ENCODE results near the gene CELF1. TPM values are rescaled to one million over a fixed set of nuclear protein-coding genes. Genes with fewer than 3 reads are reported as not detected.

The CELF1 gene
- total RNA-seq, 4 donors from 2014 or later = 69.6 to 151 (median 99.3) TPM

DNA sequence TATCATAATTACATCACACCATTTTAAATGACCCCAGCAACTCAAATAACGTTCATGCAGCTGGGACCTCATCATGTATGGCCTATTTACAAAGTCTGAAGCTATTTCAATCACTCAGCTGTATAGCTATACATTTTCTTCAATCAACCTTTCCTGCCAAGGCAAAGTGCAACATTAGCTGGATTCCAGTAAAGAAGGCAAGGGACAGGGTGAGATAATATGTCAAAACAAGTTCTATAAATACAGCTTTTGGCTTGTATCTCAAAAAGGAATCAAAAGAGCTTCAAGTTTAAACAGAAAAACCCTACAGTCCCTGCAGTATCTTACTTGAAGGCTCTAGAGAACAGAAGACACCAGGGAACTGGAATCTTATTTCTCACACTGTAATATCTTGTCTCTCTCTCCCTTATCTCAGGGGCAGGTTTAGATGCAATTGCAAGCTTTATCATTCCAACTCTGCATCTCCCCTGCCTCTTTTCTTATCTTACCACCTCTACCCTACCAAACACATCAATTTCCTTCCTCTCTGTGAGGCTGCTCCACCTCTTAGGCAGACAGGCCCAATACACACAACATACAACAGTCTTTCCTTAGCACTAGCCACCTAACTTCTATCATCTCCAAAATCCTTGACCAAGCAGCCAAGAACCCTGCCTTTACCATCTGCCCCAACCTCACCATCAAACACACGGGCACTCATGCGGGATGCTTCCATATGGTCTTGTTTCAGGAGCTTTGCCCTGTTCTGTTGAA lies 34.5 kb downstream of the CELF1 start:
- intact Hi-C loops (cut with DNase I) = no loop called here
- WGBS = 48% methylated on average over 3 of the region's 3 CpGs
- no peaks in the 10 kb centered on the region for H3K9me3 ChIP-seq
- TF ChIP-seq POLR2AphosphoS5 (IDR thresholded peaks at IDR 0.05) (no peak), EP300 (IDR thresholded peaks at IDR 0.05) (no peak), POLR2A (IDR thresholded peaks at IDR 0.05; ENCODE audit: low read depth) (no peak)
- TF ChIP-seq, protein P1, sequence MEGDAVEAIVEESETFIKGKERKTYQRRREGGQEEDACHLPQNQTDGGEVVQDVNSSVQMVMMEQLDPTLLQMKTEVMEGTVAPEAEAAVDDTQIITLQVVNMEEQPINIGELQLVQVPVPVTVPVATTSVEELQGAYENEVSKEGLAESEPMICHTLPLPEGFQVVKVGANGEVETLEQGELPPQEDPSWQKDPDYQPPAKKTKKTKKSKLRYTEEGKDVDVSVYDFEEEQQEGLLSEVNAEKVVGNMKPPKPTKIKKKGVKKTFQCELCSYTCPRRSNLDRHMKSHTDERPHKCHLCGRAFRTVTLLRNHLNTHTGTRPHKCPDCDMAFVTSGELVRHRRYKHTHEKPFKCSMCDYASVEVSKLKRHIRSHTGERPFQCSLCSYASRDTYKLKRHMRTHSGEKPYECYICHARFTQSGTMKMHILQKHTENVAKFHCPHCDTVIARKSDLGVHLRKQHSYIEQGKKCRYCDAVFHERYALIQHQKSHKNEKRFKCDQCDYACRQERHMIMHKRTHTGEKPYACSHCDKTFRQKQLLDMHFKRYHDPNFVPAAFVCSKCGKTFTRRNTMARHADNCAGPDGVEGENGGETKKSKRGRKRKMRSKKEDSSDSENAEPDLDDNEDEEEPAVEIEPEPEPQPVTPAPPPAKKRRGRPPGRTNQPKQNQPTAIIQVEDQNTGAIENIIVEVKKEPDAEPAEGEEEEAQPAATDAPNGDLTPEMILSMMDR (IDR thresholded peaks at IDR 0.05) = no peak
- H3K27ac ChIP-seq (replicated peaks in 1 of 4) = peak overlapping the region; percentile 73 to 83 (median 80)
- no peak overlapping the region for H3K4me3 ChIP-seq
- no peaks in the 10 kb centered on the region for H3K27me3 ChIP-seq
- H3K4me1 ChIP-seq = peaks cover 95 to 100% (median 99%) of the 10 kb centered on the region in 4 donors
- no peak for DNase-seq (ENCODE audit: extremely low spot score)
- H3K36me3 ChIP-seq = no peaks in the 10 kb centered on the region

DNA sequence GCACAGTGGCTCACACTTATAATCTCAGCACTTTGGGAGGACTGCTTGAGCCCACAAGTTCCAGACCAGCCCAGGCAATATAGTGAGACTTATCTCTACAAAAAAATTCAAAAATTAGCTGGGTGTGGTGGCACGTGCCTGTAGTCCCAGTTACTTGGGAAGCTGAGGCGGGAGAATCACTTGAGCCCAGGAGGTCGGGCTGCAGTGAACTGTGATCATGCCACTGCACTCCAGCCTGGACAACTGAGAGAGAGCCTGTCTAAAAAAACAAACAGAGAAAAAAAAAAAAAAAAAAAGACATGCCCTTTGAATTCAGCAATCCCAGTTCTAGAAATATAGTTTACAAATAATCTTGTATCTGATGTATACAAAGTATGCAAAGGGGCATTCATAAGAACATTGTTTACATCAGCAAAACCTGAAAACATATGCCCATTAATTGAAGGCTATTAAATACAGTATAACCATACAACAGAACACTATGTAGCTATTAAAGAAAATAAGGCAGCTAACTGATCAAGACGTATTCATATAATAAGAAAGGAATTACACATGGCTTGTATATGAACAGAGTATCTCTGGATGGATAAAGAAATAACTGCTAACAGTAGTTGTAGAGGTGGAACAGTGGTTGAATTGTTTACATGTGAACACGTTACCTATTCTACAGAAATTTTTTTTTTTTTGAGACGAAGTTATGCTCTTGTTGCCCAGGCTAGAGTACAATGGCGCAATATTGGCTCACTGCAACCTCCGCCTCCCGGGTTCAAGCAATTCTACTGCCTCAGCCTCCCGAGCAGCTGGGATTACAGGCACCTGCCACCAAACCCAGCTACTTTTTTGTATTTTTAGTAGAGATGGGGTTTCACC lies 35.7 kb downstream of the CELF1 start:
- Histone ChIP-seq H3K4me3 (no peak overlapping the region), H3K9me3 (no peaks in the 10 kb centered on the region), H3K36me3 (no peaks in the 10 kb centered on the region), H3K4me1 (peaks cover 94 to 100% (median 99%) of the 10 kb centered on the region in 4 donors), H3K27ac (replicated peaks in 1 of 4) (peak overlapping the region; percentile 58 to 83 (median 76)), H3K27me3 (no peaks in the 10 kb centered on the region)
- WGBS = 67% methylated on average over 10 of the region's 10 CpGs
- TF ChIP-seq POLR2AphosphoS5 (IDR thresholded peaks at IDR 0.05) = no peak
- TF ChIP-seq EP300 (IDR thresholded peaks at IDR 0.05) = no peak
- TF ChIP-seq POLR2A (IDR thresholded peaks at IDR 0.05; ENCODE audit: low read depth) = no peak
- TF ChIP-seq, protein P1 (IDR thresholded peaks at IDR 0.05) = no peak
- intact Hi-C loops (cut with DNase I) = no loop called here
- DNase-seq (ENCODE audit: extremely low spot score) = no peak

DNA sequence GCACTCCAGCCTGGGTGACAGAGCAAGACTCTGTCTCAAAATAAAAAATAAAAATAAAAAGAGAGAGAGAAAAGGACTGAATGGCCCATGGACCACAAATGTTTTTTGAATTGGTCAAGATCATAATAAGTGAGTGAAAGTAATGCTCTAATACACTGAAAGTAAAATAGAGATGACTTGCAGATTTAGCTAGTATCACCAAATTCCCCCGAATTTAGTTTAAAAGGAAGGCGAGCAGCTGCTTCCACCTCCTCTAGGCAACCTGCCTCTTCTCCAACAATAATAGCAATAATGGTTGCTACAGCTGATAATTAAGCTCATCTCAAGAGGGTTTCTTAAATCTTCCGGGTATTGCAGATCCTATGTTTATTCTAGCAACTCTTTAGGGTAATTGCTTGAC lies 36.8 kb downstream of the CELF1 start:
- TF ChIP-seq EP300 (IDR thresholded peaks at IDR 0.05) (no peak), POLR2A (IDR thresholded peaks at IDR 0.05; ENCODE audit: low read depth) (no peak), POLR2AphosphoS5 (IDR thresholded peaks at IDR 0.05) (no peak)
- TF ChIP-seq, protein P1 (IDR thresholded peaks at IDR 0.05) = no peak
- H3K27me3 ChIP-seq = no peaks in the 10 kb centered on the region
- H3K36me3 ChIP-seq = no peaks in the 10 kb centered on the region
- no peaks in the 10 kb centered on the region for H3K9me3 ChIP-seq
- H3K4me3 ChIP-seq = no peak overlapping the region
- 47% methylated on average over 3 of the region's 3 CpGs for WGBS
- intact Hi-C loops (cut with DNase I) = no loop called here
- peak overlapping the region; percentile 58 to 83 (median 70) for H3K27ac ChIP-seq (replicated peaks in 1 of 4)
- DNase-seq (ENCODE audit: extremely low spot score) = no peak
- peaks cover 89 to 100% (median 99%) of the 10 kb centered on the region in 4 donors for H3K4me1 ChIP-seq

DNA sequence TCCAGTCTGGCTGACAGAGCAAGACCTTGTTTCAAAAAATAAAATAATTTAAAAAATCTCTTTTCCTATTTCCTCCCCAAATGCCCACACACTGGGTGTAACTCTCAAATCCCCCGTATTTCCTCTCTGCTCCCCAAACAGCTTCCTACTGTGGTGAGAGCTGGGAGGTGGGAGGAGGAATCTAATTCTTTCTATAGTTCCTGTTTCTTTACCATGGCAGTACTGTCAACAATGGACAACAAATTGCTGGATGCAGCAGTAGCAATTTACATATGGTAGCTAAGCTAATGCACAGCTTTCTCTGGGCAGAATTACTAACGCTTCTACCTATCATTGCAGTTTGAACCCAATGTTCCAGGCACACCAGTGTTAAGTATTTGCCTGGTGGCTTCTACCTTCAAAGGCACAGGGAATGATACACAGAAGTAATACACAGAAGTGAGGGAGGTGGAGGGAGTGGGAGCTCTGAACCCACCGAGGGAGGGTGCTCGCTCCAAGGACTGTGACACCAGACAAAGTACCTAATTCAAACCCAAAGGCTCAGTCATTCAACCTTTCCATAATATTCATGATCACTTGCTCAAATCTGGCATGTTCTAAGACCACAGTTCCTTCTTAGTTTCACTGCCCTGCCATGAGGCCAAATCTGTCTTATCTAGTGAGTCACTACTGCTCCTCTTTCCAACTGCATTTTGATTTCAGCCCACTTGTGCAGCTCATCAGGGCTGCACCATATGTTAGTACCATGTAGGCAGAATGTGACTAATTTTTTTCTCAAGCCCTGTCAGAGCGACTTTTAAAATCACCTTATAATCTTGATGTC lies 37.9 kb downstream of the CELF1 start:
- H3K4me1 ChIP-seq = peaks cover 82 to 100% (median 99%) of the 10 kb centered on the region in 4 donors
- no peaks in the 10 kb centered on the region for H3K9me3 ChIP-seq
- TF ChIP-seq EP300 (IDR thresholded peaks at IDR 0.05) (no peak), POLR2A (IDR thresholded peaks at IDR 0.05; ENCODE audit: low read depth) (no peak), POLR2AphosphoS5 (IDR thresholded peaks at IDR 0.05) (no peak)
- TF ChIP-seq, protein P1 (IDR thresholded peaks at IDR 0.05) = no peak
- no peak for DNase-seq (ENCODE audit: extremely low spot score)
- no peaks in the 10 kb centered on the region for H3K36me3 ChIP-seq
- peak overlapping the region; percentile 58 to 83 (median 70) for H3K27ac ChIP-seq (replicated peaks in 1 of 4)
- H3K4me3 ChIP-seq = no peak overlapping the region
- intact Hi-C loops (cut with DNase I) = no loop called here
- H3K27me3 ChIP-seq = no peaks in the 10 kb centered on the region
- WGBS = 70% methylated on average over 5 of the region's 5 CpGs

All from esophagus muscularis mucosa (tissue), 4 donors.